HG03060 (cell line): ENCODE measurements around the gene SPIN1.

ENCODE experiments used
- ATAC-seq: cut with Tn5 transposase; IDR thresholded peaks from one replicate; pipeline ENCODE4 v1.9.1; 2021; ENCODE audit warnings: low read depth, moderate number of reproducible peaks; ENCODE audit not compliant: unreplicated experiment

The SPIN1 gene

GRCh38 chr9:88481933-88482332, 93.7 kb downstream of the SPIN1 start:
- ATAC-seq = no peak

GRCh38 chr9:88488166-88488565, 99.9 kb downstream of the SPIN1 start:
- ATAC-seq = no peak

GRCh38 chr9:88494983-88495721, 106.9 kb downstream of the SPIN1 start:
- ATAC-seq = no peak

GRCh38 chr9:88497224-88497623, 109.0 kb downstream of the SPIN1 start:
- no peak for ATAC-seq

GRCh38 chr9:88498880-88499279, 110.6 kb downstream of the SPIN1 start:
- no peak for ATAC-seq

GRCh38 chr9:88501086-88501485, 112.8 kb downstream of the SPIN1 start:
- ATAC-seq = no peak

- ATAC-seq = no peak
These were observed 114.3 kb downstream of the SPIN1 start for GRCh38 chr9:88502552-88503034.

GRCh38 chr9:88503081-88503844, 115.0 kb downstream of the SPIN1 start:
- ATAC-seq = no peak

- ATAC-seq = no peak
These were observed 115.9 kb downstream of the SPIN1 start for GRCh38 chr9:88503845-88504764.

GRCh38 chr9:88508326-88508725, 120.1 kb downstream of the SPIN1 start:
- ATAC-seq = no peak

- no peak for ATAC-seq
These were observed 123.7 kb downstream of the SPIN1 start for GRCh38 chr9:88511906-88512305.

GRCh38 chr9:88514247-88514646, 126.0 kb downstream of the SPIN1 start:
- ATAC-seq = no peak

GRCh38 chr9:88521308-88521707, 133.1 kb downstream of the SPIN1 start:
- ATAC-seq = no peak

- ATAC-seq = no peak
These were observed 134.1 kb downstream of the SPIN1 start for GRCh38 chr9:88522360-88522759.

GRCh38 chr9:88523056-88523455, 134.8 kb downstream of the SPIN1 start:
- no peak for ATAC-seq

- ATAC-seq = no peak
These were observed 136.7 kb downstream of the SPIN1 start for GRCh38 chr9:88524911-88525310.

- no peak for ATAC-seq
These were observed 139.4 kb downstream of the SPIN1 start for GRCh38 chr9:88527618-88528017.
